HL-60 (cell line): ENCODE results near the gene MACROD1.

Experiments used
- GABPA ChIP-seq: IDR thresholded peaks from 2 replicates; pipeline ENCODE4 v1.6.1; 2012; ENCODE audit warnings: low read depth
- POLR2AphosphoS5 ChIP-seq: IDR thresholded peaks from 2 replicates; pipeline ENCODE4 v1.6.1; 2012; ENCODE audit warnings: low read depth
- SPI1 ChIP-seq: IDR thresholded peaks from 2 replicates; pipeline ENCODE4 v1.6.1; 2012; ENCODE audit warnings: low read depth, mild to moderate bottlenecking, borderline replicate concordance
- TF ChIP-seq, protein P1 (sequence below): IDR thresholded peaks from one replicate; pipeline ENCODE4 v1.5.1; 2011; ENCODE audit warnings: low read length, control low read depth, inconsistent platforms; ENCODE audit not compliant: insufficient read depth
- TF ChIP-seq, protein P2 (sequence below): IDR thresholded peaks from 2 replicates; pipeline ENCODE4 v1.6.1; 2012; ENCODE audit warnings: low read depth; ENCODE audit not compliant: insufficient replicate concordance

DNA sequence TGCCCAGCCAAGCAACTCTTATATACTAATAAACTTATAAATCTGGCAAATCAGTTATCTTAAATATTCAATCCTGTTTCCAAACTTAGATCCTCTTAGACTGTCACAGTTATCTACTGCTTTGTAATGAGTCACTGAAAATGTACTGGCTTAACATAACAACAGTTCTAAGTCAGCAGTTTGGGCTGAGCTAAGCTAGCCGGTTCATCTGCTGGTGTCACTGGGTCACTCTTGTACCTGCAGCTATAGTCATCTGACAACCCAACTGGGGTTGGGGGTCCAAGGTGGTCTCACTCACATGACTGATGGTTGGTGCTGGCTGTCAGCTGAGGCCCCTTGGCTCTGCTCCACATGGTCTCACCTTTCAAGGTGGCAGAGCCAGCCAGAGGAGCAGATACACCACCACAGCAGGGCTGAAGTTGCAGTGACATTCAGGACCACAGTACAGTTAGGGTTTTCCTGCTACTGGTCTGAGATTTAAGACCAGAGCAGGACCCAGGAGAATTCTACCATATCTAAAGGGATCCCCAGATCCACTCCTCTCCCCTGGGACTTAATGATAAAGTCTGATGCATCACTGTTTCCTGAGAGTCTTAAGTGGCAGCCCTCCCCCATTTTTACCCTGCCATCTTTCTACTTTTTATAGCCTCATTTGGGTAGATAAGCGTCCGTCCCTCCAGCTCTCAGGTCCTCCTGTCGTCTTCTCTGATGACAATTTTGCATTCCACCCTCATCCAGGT lies 7.9 kb upstream of the MACROD1 start:
- TF ChIP-seq, protein P1, sequence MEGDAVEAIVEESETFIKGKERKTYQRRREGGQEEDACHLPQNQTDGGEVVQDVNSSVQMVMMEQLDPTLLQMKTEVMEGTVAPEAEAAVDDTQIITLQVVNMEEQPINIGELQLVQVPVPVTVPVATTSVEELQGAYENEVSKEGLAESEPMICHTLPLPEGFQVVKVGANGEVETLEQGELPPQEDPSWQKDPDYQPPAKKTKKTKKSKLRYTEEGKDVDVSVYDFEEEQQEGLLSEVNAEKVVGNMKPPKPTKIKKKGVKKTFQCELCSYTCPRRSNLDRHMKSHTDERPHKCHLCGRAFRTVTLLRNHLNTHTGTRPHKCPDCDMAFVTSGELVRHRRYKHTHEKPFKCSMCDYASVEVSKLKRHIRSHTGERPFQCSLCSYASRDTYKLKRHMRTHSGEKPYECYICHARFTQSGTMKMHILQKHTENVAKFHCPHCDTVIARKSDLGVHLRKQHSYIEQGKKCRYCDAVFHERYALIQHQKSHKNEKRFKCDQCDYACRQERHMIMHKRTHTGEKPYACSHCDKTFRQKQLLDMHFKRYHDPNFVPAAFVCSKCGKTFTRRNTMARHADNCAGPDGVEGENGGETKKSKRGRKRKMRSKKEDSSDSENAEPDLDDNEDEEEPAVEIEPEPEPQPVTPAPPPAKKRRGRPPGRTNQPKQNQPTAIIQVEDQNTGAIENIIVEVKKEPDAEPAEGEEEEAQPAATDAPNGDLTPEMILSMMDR: no peak
- no peak for TF ChIP-seq POLR2AphosphoS5
- no peak for TF ChIP-seq GABPA
- TF ChIP-seq, protein P2, sequence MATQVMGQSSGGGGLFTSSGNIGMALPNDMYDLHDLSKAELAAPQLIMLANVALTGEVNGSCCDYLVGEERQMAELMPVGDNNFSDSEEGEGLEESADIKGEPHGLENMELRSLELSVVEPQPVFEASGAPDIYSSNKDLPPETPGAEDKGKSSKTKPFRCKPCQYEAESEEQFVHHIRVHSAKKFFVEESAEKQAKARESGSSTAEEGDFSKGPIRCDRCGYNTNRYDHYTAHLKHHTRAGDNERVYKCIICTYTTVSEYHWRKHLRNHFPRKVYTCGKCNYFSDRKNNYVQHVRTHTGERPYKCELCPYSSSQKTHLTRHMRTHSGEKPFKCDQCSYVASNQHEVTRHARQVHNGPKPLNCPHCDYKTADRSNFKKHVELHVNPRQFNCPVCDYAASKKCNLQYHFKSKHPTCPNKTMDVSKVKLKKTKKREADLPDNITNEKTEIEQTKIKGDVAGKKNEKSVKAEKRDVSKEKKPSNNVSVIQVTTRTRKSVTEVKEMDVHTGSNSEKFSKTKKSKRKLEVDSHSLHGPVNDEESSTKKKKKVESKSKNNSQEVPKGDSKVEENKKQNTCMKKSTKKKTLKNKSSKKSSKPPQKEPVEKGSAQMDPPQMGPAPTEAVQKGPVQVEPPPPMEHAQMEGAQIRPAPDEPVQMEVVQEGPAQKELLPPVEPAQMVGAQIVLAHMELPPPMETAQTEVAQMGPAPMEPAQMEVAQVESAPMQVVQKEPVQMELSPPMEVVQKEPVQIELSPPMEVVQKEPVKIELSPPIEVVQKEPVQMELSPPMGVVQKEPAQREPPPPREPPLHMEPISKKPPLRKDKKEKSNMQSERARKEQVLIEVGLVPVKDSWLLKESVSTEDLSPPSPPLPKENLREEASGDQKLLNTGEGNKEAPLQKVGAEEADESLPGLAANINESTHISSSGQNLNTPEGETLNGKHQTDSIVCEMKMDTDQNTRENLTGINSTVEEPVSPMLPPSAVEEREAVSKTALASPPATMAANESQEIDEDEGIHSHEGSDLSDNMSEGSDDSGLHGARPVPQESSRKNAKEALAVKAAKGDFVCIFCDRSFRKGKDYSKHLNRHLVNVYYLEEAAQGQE: no peak
- TF ChIP-seq SPI1: no peak
